Measurements from ENCODE around the gene MTA3. TPM values are rescaled to one million over a fixed set of nuclear protein-coding genes. Genes with fewer than 3 reads are reported as not detected.
A peak's percentile ranks its signal among the peaks of the same experiment; 100 is the strongest.

The MTA3 gene
- total and polyA plus RNA-seq, 8 donors, result 16.8 to 28.1 (median 21.6) TPM

DNA sequence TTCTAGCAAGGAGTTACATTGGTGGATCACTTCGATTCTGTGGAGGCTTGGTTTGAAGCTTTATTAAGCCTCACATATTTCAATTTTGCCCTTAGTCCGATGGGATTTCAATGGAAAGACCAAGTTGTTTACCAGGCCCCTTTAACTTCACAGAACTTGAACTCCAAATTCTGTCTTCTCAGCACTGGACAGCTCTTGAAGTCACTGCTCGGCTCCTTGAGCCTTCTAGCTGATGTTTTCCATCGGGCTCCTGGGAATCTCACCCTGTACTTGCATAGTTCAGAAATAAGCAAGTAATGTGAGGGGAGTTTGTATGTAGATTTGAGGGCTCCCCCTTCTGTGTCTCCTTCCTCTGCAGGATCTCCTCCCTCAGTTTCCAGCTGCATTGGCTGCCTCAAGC is 180.4 kb downstream of the MTA3 start:
- FAIRE-seq, result no peak
- no peak for DNase-seq
- Histone ChIP-seq H3K4me3 (no peak overlapping the region), H3K27me3 (no peaks in the 10 kb centered on the region), H3K9me3 (no peaks in the 10 kb centered on the region), H3K4me1 (peaks cover 5 to 9% (median 6%) of the 10 kb centered on the region in 3 donors), H3K36me3 (no peaks in the 10 kb centered on the region), H3K27ac (no peak overlapping the region)
- TF ChIP-seq, protein P1, sequence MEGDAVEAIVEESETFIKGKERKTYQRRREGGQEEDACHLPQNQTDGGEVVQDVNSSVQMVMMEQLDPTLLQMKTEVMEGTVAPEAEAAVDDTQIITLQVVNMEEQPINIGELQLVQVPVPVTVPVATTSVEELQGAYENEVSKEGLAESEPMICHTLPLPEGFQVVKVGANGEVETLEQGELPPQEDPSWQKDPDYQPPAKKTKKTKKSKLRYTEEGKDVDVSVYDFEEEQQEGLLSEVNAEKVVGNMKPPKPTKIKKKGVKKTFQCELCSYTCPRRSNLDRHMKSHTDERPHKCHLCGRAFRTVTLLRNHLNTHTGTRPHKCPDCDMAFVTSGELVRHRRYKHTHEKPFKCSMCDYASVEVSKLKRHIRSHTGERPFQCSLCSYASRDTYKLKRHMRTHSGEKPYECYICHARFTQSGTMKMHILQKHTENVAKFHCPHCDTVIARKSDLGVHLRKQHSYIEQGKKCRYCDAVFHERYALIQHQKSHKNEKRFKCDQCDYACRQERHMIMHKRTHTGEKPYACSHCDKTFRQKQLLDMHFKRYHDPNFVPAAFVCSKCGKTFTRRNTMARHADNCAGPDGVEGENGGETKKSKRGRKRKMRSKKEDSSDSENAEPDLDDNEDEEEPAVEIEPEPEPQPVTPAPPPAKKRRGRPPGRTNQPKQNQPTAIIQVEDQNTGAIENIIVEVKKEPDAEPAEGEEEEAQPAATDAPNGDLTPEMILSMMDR (IDR thresholded peaks at IDR 0.05), result no peak
- ATAC-seq, result no peak
- WGBS, 2 donors, result 89% methylated on average over 4 of the region's 4 CpGs
- intact Hi-C loops (cut with DNase I), result no loop called here

DNA sequence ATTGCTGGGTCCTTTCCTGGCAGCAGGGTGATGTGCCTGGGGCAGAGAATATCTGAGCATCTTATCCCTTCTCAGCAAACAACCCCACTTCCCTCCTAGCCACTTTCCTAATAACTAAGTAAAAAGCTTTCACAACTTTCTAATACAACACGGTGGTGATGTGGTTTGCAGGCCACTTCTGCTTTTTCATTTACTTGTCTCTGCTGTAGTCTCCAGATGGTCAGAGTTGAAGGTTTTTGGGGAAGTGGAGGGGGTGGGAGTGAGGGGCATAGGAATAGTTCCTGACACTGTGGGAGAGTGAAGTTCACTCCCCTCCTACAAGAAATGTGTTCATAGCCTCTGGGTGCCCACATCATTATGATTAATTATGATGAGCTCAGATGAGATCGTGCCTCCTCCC is 183.9 kb downstream of the MTA3 start:
- no peak overlapping the region for H3K4me3 ChIP-seq
- TF ChIP-seq, protein P1 (IDR thresholded peaks at IDR 0.05), result no peak
- no peak for FAIRE-seq
- peaks cover 10 to 25% (median 21%) of the 10 kb centered on the region in 3 donors for H3K4me1 ChIP-seq
- peak in 2 of 4 donors; percentile 22 to 24 for ATAC-seq
- H3K27ac ChIP-seq, result no peak overlapping the region
- no peak for DNase-seq
- intact Hi-C loops (cut with DNase I), result no loop called here
- WGBS, 2 donors, result 77 to 86% methylated on average over 2 of the region's 2 CpGs
- H3K9me3 ChIP-seq, result no peaks in the 10 kb centered on the region
- H3K36me3 ChIP-seq, result no peaks in the 10 kb centered on the region
- H3K27me3 ChIP-seq, result no peaks in the 10 kb centered on the region

DNA sequence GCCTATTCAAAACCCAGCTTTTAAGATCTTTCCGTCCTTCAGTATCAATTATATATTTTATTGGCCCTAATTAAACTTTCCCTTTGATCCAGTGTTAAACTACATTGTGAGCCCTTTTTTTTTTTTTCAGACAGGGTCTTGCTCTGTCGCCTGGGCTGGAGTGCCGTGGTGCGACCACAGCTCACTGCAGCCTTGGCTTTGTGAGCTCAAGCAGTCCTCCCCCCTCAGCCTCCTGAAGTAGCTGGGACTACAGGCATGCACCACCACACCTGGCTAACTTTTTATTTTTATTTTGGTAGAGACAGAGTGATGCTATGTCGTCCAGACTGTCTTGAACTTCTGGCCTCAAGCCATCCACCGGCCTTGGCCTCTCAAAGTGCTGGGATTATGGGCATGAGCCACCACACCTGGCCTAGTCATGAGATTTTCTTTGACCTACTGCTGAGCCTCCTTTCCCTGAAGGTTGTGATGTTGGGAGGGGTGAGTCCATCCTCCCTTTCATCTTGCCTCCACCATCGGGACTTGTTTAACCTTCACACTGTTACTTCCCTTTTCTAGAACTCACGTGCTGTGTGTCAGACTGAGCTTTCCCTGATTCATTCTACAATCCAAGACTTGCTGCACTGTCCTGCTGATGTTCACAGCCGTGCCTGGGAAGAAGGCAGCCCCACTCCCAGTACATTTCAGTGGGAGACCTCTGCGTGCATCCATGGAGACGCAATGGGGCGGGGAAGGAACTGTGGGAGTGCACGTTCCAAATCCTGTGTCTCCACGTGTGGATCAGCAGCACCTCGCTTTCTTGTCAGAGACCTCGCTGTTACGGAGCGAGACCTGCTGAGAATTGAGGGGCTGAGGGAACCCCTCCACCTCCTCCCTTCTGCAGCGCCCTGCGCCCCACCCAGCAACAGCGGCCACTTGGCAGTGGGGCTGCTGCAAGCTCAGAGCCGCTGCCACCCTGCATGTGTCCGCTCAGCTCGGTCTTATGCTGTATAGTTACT is 184.7 kb downstream of the MTA3 start:
- WGBS, 2 donors, result 87 to 88% methylated on average over 24 of the region's 24 CpGs
- no peaks in the 10 kb centered on the region for H3K27me3 ChIP-seq
- DNase-seq, result no peak
- ATAC-seq, result peak in 1 of 4 donors; percentile 21
- TF ChIP-seq, protein P1 (IDR thresholded peaks at IDR 0.05), result no peak
- H3K4me1 ChIP-seq, result peaks cover 10 to 25% (median 21%) of the 10 kb centered on the region in 3 donors
- intact Hi-C loops (cut with DNase I), result no loop called here
- no peak for FAIRE-seq
- H3K9me3 ChIP-seq, result no peaks in the 10 kb centered on the region
- no peaks in the 10 kb centered on the region for H3K36me3 ChIP-seq
- H3K27ac ChIP-seq, result peak overlapping the region in 1 of 4 donors; percentile 50
- no peak overlapping the region for H3K4me3 ChIP-seq

DNA sequence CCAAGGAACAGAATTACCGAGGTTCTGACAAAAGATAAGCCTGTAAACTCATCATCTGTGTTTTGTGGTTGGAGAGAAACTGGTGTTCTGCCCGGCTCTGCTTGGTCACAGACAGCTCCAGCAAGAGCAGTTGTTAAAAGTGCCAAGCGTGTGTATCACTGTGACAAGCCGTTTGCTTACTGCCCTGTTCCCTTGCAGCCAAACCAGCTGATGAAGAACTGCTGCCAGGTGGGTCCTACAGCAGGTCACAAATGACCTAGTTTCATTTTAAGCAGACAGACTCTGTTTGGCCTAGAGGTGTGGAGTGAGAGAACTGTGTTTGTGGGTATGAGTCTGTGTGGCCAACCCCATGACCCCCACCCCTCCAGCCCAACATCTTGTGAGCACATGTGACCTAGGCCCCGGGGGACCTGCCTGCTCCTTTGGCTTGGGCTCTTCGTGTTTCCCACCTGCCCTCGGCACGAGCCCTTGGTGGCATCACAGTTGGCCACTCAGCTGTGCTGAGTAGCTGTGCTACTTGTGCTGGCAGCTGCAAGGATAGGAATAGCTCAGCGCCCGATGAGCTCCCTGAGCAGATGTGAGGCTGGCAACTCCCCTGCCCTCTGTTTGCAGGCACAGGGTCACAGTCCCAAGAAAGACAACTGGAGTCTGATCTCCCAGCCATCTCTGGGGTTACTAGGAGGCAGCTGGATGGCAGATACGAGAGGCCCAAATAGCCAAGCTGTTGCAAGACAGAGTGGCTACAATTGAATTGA is 185.8 kb downstream of the MTA3 start:
- peak overlapping the region; percentile 6 to 50 (median 23) for H3K27ac ChIP-seq
- H3K9me3 ChIP-seq, result no peaks in the 10 kb centered on the region
- peaks cover 10 to 25% (median 21%) of the 10 kb centered on the region in 3 donors for H3K4me1 ChIP-seq
- intact Hi-C loops (cut with DNase I), result no loop called here
- H3K36me3 ChIP-seq, result no peaks in the 10 kb centered on the region
- peak; percentile 61 to 75 (median 72) for ATAC-seq
- H3K27me3 ChIP-seq, result no peaks in the 10 kb centered on the region
- DNase-seq, result peak in 4 of 6 donors; percentile 55 to 72 (median 60)
- no peak overlapping the region for H3K4me3 ChIP-seq
- WGBS, 2 donors, result 44 to 48% methylated on average over 11 of the region's 11 CpGs
- no peak for FAIRE-seq
- TF ChIP-seq, protein P1 (IDR thresholded peaks at IDR 0.05), result no peak
